Loucy (cell line): Measurements from ENCODE around the gene MACROD2.

Experiments used
- H2AFZ ChIP-seq: fragments of 200-600 bp; sonication (generic); 2 replicates; pipeline ENCODE4 v1.6.0; 2016; ENCODE audit warnings: antibody characterized with exemption, mild to moderate bottlenecking, low read length, moderate library complexity
- H3F3A ChIP-seq: fragments of 200-600 bp; 2 replicates; pipeline ENCODE4 v1.6.0; 2016; ENCODE audit warnings: antibody characterized with exemption, low read depth, mild to moderate bottlenecking
- H3K27me3 ChIP-seq: fragments of 200-600 bp; sonication (generic); 2 replicates; pipeline ENCODE4 v1.6.1; 2014; ENCODE audit warnings: low read length, mild to moderate bottlenecking; ENCODE audit not compliant: insufficient read depth, poor library complexity, severe bottlenecking
- H3K36me3 ChIP-seq: fragments of 200-600 bp; sonication (generic); 2 replicates; pipeline ENCODE4 v1.6.1; 2016; ENCODE audit warnings: low read length; ENCODE audit not compliant: insufficient read depth
- H3K4me1 ChIP-seq: fragments of 200-600 bp; sonication (generic); 2 replicates; pipeline ENCODE4 v1.5.1; 2014; ENCODE audit warnings: low read length, mild to moderate bottlenecking; ENCODE audit not compliant: insufficient read depth, poor library complexity, severe bottlenecking
- H3K4me2 ChIP-seq: fragments of 200-600 bp; sonication (generic); 2 replicates; pipeline ENCODE4 v1.6.0; 2014; ENCODE audit warnings: antibody characterized with exemption, low read length, low read depth, mild to moderate bottlenecking; ENCODE audit not compliant: poor library complexity, severe bottlenecking
- H3K4me3 ChIP-seq: fragments of 200-600 bp; sonication (generic); 2 replicates; pipeline ENCODE4 v1.5.1; 2014; ENCODE audit warnings: low read length, mild to moderate bottlenecking, mixed read lengths; ENCODE audit not compliant: poor library complexity, severe bottlenecking
- H3K79me2 ChIP-seq: fragments of 200-600 bp; sonication (generic); 2 replicates; pipeline ENCODE4 v1.6.1; 2014; ENCODE audit warnings: low read length; ENCODE audit not compliant: insufficient read depth
- H3K9ac ChIP-seq: fragments of 200-600 bp; sonication (generic); 2 replicates; pipeline ENCODE4 v1.6.0; 2014; ENCODE audit warnings: mild to moderate bottlenecking, low read depth, low read length, moderate library complexity; ENCODE audit not compliant: poor library complexity, severe bottlenecking
- H3K9me2 ChIP-seq: fragments of 200-600 bp; sonication (generic); replicated peaks from 2 replicates; pipeline ENCODE4 v1.6.1; 2016; ENCODE audit warnings: low read depth, low read length, mixed read lengths
- H3K9me3 ChIP-seq: fragments of 200-600 bp; sonication (generic); 2 replicates; pipeline ENCODE4 v1.6.1; 2014; ENCODE audit warnings: mild to moderate bottlenecking, antibody characterized with exemption, low read length, low read depth; ENCODE audit not compliant: insufficient read depth
- H4K20me1 ChIP-seq: fragments of 200-600 bp; sonication (generic); 2 replicates; pipeline ENCODE4 v1.6.0; 2014; ENCODE audit warnings: antibody characterized with exemption, low read length, mild to moderate bottlenecking; ENCODE audit not compliant: insufficient read depth, poor library complexity, severe bottlenecking
- CTCF ChIP-seq: fragments of 200-600 bp; sonication (generic); conservative IDR thresholded peaks from 2 replicates; pipeline ENCODE4 v1.5.1; 2014; ENCODE audit warnings: mild to moderate bottlenecking, antibody characterized with exemption, low read length
- EZH2phosphoT487 ChIP-seq: fragments of 200-600 bp; IDR thresholded peaks from 2 replicates; pipeline ENCODE4 v1.6.1; 2018; ENCODE audit warnings: antibody characterized with exemption, mild to moderate bottlenecking, moderate library complexity, borderline replicate concordance

The MACROD2 gene

DNA sequence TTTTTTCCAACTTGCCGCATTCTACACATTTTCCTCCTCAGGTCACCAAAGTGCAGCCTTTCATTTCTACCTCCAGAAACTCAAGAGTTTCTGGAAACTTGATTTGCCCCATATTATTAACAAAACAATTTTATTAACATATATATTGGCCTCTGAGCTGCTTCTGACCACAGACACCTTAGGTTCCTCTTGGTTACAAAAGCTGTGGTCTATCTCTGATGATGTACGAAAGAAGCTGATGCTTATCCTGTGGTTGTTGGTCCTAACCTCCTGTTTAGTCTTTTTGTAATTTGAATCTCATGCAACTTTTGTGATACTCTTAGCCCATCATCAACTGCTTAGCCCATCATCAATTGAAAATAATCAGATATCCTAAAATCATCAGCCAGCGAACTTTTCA, 1842.2 kb downstream of the MACROD2 start:
- H3F3A ChIP-seq, result no peaks in the 10 kb centered on the region
- H4K20me1 ChIP-seq, result no peaks in the 10 kb centered on the region
- no peak overlapping the region for H2AFZ ChIP-seq
- H3K4me3 ChIP-seq, result no peak overlapping the region
- no peaks in the 10 kb centered on the region for H3K36me3 ChIP-seq
- no peaks in the 10 kb centered on the region for H3K9me2 ChIP-seq
- TF ChIP-seq EZH2phosphoT487 (no peak), CTCF (no peak)
- no peaks in the 10 kb centered on the region for H3K4me1 ChIP-seq
- H3K9ac ChIP-seq, result no peak overlapping the region
- no peak overlapping the region for H3K4me2 ChIP-seq
- H3K27me3 ChIP-seq, result no peaks in the 10 kb centered on the region
- H3K79me2 ChIP-seq, result no peaks in the 10 kb centered on the region
- no peaks in the 10 kb centered on the region for H3K9me3 ChIP-seq

- Histone ChIP-seq H3K9me3 (no peaks in the 10 kb centered on the region), H3K9ac (no peak overlapping the region), H3K27me3 (no peaks in the 10 kb centered on the region), H3K9me2 (no peaks in the 10 kb centered on the region), H4K20me1 (no peaks in the 10 kb centered on the region), H3K36me3 (no peaks in the 10 kb centered on the region), H2AFZ (no peak overlapping the region), H3K4me2 (no peak overlapping the region), H3F3A (no peaks in the 10 kb centered on the region), H3K4me3 (no peak overlapping the region), H3K4me1 (no peaks in the 10 kb centered on the region), H3K79me2 (no peaks in the 10 kb centered on the region)
- no peak for TF ChIP-seq CTCF
- TF ChIP-seq EZH2phosphoT487, result no peak
Measured at GRCh38 chr20:15838466-15838865, 1843.2 kb downstream of the MACROD2 start.

- H3K79me2 ChIP-seq, result no peaks in the 10 kb centered on the region
- H3K36me3 ChIP-seq, result no peaks in the 10 kb centered on the region
- H4K20me1 ChIP-seq, result no peaks in the 10 kb centered on the region
- H3K4me2 ChIP-seq, result no peak overlapping the region
- H3K9me3 ChIP-seq, result no peaks in the 10 kb centered on the region
- no peaks in the 10 kb centered on the region for H3K4me1 ChIP-seq
- no peak overlapping the region for H3K4me3 ChIP-seq
- H3K9ac ChIP-seq, result no peak overlapping the region
- TF ChIP-seq CTCF (no peak), EZH2phosphoT487 (no peak)
- no peaks in the 10 kb centered on the region for H3K27me3 ChIP-seq
- H3K9me2 ChIP-seq, result no peaks in the 10 kb centered on the region
- H3F3A ChIP-seq, result no peaks in the 10 kb centered on the region
- H2AFZ ChIP-seq, result no peak overlapping the region
Measured at GRCh38 chr20:15840636-15841301, 1845.5 kb downstream of the MACROD2 start.
